ENCODE measurements around the gene UBE2V1. TPM values are rescaled to one million over a fixed set of nuclear protein-coding genes. Genes with fewer than 3 reads are reported as not detected.
"Not testable (repeated sequence)": the region's sequence is repeated elsewhere in the genome, so short reads cannot be mapped to it uniquely, and the experiment has no call there.

Gene UBE2V1
- polyA plus RNA-seq, 1 donor, result 112 TPM

- no peak for DNase-seq
Measured at GRCh38 chr20:50115041-50115512, 2.1 kb upstream of the UBE2V1 start.

GRCh38 chr20:50113420-50114224, 672 bp upstream of the UBE2V1 start:
- no peak for DNase-seq

- DNase-seq, result no peak
Measured at GRCh38 chr20:50111829-50112495, 988 bp downstream of the UBE2V1 start.

GRCh38 chr20:50111120-50111828, 1.7 kb downstream of the UBE2V1 start:
- DNase-seq, result no peak

GRCh38 chr20:50110141-50111047, 2.6 kb downstream of the UBE2V1 start:
- no peak for DNase-seq

- no peak for DNase-seq
Measured at GRCh38 chr20:50108556-50109235, 4.3 kb downstream of the UBE2V1 start.

- DNase-seq, result no peak
Measured at GRCh38 chr20:50107796-50108331, 5.1 kb downstream of the UBE2V1 start.

- DNase-seq, result no peak
Measured at GRCh38 chr20:50107086-50107660, 5.8 kb downstream of the UBE2V1 start.

- DNase-seq, result not testable (repeated sequence)
Measured at GRCh38 chr20:50106669-50107068, 6.3 kb downstream of the UBE2V1 start.

GRCh38 chr20:50103464-50104107, 9.4 kb downstream of the UBE2V1 start:
- not testable (repeated sequence) for DNase-seq

- not testable (repeated sequence) for DNase-seq
Measured at GRCh38 chr20:50102551-50102950, 10.4 kb downstream of the UBE2V1 start.

- no peak for DNase-seq
Measured at GRCh38 chr20:50101887-50102286, 11.1 kb downstream of the UBE2V1 start.

GRCh38 chr20:50101281-50101680, 11.7 kb downstream of the UBE2V1 start:
- DNase-seq, result no peak

GRCh38 chr20:50100552-50100951, 12.4 kb downstream of the UBE2V1 start:
- DNase-seq, result no peak

- no peak for DNase-seq
Measured at GRCh38 chr20:50099565-50099991, 13.4 kb downstream of the UBE2V1 start.

GRCh38 chr20:50099113-50099512, 13.8 kb downstream of the UBE2V1 start:
- no peak for DNase-seq

- DNase-seq, result no peak
Measured at GRCh38 chr20:50098259-50098658, 14.7 kb downstream of the UBE2V1 start.

GRCh38 chr20:50097843-50098242, 15.1 kb downstream of the UBE2V1 start:
- no peak for DNase-seq

- no peak for DNase-seq
Measured at GRCh38 chr20:50096237-50096636, 16.7 kb downstream of the UBE2V1 start.

GRCh38 chr20:50095476-50096078, 17.4 kb downstream of the UBE2V1 start:
- no peak for DNase-seq

All from hindlimb muscle (tissue), 1 donor.